ENCODE measurements around the gene GGA1.

- TF ChIP-seq CTCF (IDR thresholded peaks at IDR 0.05) (no peak), POLR2A (IDR thresholded peaks at IDR 0.05) (no peak), EP300 (IDR thresholded peaks at IDR 0.05) (no peak), POLR2AphosphoS5 (IDR thresholded peaks at IDR 0.05) (no peak)
Observed at GRCh38 chr22:37675930-37676735, 67.5 kb downstream of the GGA1 start.

Measured in gastroesophageal sphincter (tissue), 3 donors.